Gastrocnemius medialis (tissue), 4 donors: ENCODE measurements around the gene EFEMP1. TPM values are rescaled to one million over a fixed set of nuclear protein-coding genes. Genes with fewer than 3 reads are reported as not detected.

Source experiments
- ATAC-seq, 2 donors: fragments of 150-250 bp; one replicate each; pipeline ENCODE4 v1.9.1; 2016
- DNase-seq, 2 donors: peaks; one replicate each; pipeline ENCODE4 v3.0.0-alpha.2; 2019
- H3K27ac ChIP-seq, 4 donors: fragments of 200-600 bp; sonication (generic); 1 replicate in 1 of 4; 2 replicates in 3 of 4; pipeline ENCODE4 v1.5.1; 2016 to 2018; ENCODE audit warnings: mild to moderate bottlenecking in 2 of 4, moderate library complexity in 1 of 4
- H3K27me3 ChIP-seq, 3 donors: fragments of 200-600 bp; sonication (generic) in 2 of 3; 1 replicate in 1 of 3; 2 replicates in 2 of 3; pipeline versions ENCODE4 v1.5.1 to v1.6.0; 2016 to 2019; ENCODE audit warnings: mild to moderate bottlenecking in 1 of 3, moderate library complexity in 1 of 3
- H3K36me3 ChIP-seq, 2 donors: fragments of 200-600 bp; sonication (generic) in 1 of 2; one replicate each; pipeline ENCODE4 v1.5.1; 2017 to 2018
- H3K4me1 ChIP-seq, 2 donors: fragments of 200-600 bp; sonication (generic) in 1 of 2; one replicate each; pipeline ENCODE4 v1.5.1; 2016 to 2017; ENCODE audit warnings: mild to moderate bottlenecking in 2 of 2
- H3K4me3 ChIP-seq, 4 donors: fragments of 200-600 bp; sonication (generic) in 3 of 4; 1 replicate in 1 of 4; 2 replicates in 3 of 4; pipeline ENCODE4 v1.5.1; 2016 to 2019; ENCODE audit warnings: mild to moderate bottlenecking in 2 of 4
- H3K9me3 ChIP-seq, 3 donors: fragments of 200-600 bp; sonication (generic) in 2 of 3; 1 replicate in 1 of 3; 2 replicates in 2 of 3; pipeline ENCODE4 v1.5.1; 2016 to 2019
- POLR2A ChIP-seq, 2 donors: fragments of 450-650 bp; IDR thresholded peaks; one replicate each; pipeline ENCODE4 v1.6.1; 2017; ENCODE audit warnings: antibody characterized with exemption in 2 of 2, mild to moderate bottlenecking in 2 of 2, moderate library complexity in 2 of 2
- in situ Hi-C, 4 donors: fragments of 200-750 bp; cut with MboI; loops; one replicate each; pipeline versions ENCODE4 v1.15.0 to v1.8.0; 2017; ENCODE audit warnings: low sequenced_read_pairs in 4 of 4
- intact Hi-C: fragments of 100-400 bp; cut with DNase I; formaldehyde crosslinking; loops from one replicate; pipeline ENCODE4 v1.15.1; 2023; ENCODE audit warnings: low total_unique reads
- total RNA-seq, 4 donors: library from RNA; depleted of rRNA; stranded (reverse); fragments of >200 nt; gene quantifications; one replicate each; pipeline versions ENCODE4 v1.1.0 to v1.2.3, GENCODE V29; 2016
- TF ChIP-seq, protein P1 (sequence below), 5 experiments: fragments of 450-650 bp in 3 of 5; fragments of 200-600 bp in 2 of 5; sonication (generic) in 2 of 5; IDR thresholded peaks in 4 of 5; conservative IDR thresholded peaks in 1 of 5; 1 replicate in 4 of 5; 2 replicates in 1 of 5; pipeline ENCODE4 v1.5.1; 2016 to 2019; ENCODE audit warnings: antibody characterized with exemption in 5 of 5, mild to moderate bottlenecking in 3 of 5, moderate library complexity in 3 of 5

Gene EFEMP1
- total RNA-seq, 4 donors from 2014 or later: 1.5 to 30.1 (median 20.8) TPM

DNA sequence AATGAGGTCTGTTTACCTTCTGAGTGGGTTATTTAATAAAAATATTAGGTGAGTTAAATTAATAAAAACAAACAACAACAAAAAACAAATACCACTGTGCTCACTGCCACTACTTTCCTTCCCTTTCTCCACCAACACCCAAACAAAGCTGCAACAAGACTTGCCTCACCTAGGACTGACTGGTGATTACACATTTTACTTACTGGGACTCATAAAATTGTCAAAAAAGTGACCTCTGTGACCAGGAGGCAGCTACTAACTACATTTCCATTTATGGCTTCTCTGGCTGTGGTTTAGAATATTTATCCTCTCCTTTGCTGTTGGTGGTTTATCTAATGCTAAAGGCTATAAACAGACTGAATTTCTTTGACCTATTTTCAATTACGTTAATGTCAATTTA is 39.8 kb downstream of the EFEMP1 start:
- DNase-seq (no peak), ATAC-seq (no peak)
- Histone ChIP-seq H3K4me3 (no peak overlapping the region), H3K27ac (no peak overlapping the region), H3K9me3 (no peaks in the 10 kb centered on the region), H3K27me3 (no peaks in the 10 kb centered on the region), H3K36me3 (no peaks in the 10 kb centered on the region), H3K4me1 (no peaks in the 10 kb centered on the region)
- in situ Hi-C loops: no loop called here
- intact Hi-C loops: no loop called here
- no peak for TF ChIP-seq POLR2A (IDR thresholded peaks at IDR 0.05)
- TF ChIP-seq, protein P1, sequence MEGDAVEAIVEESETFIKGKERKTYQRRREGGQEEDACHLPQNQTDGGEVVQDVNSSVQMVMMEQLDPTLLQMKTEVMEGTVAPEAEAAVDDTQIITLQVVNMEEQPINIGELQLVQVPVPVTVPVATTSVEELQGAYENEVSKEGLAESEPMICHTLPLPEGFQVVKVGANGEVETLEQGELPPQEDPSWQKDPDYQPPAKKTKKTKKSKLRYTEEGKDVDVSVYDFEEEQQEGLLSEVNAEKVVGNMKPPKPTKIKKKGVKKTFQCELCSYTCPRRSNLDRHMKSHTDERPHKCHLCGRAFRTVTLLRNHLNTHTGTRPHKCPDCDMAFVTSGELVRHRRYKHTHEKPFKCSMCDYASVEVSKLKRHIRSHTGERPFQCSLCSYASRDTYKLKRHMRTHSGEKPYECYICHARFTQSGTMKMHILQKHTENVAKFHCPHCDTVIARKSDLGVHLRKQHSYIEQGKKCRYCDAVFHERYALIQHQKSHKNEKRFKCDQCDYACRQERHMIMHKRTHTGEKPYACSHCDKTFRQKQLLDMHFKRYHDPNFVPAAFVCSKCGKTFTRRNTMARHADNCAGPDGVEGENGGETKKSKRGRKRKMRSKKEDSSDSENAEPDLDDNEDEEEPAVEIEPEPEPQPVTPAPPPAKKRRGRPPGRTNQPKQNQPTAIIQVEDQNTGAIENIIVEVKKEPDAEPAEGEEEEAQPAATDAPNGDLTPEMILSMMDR (IDR thresholded peaks at IDR 0.05 in 4 of 5, conservative IDR thresholded peaks at IDR 0.05 in 1 of 5): no peak

DNA sequence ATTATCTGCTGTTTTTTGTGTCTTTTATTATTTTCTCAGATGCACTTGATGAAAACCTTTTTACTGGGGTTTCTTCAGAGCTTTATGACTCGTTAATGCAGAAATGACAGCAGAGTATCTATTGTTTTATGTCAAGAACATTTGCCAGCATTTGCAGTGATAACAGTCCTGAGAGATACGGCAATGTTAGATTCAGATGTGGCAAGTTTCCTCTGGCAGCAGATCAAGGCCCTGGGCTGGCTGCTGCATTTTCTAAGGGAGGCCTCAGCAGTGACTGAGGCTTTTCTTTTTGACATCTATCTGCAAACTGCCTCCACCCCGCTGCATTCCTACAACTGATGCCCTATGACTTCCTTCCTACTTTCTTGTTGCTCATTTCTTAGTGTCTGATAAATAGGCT is 40.2 kb downstream of the EFEMP1 start:
- Histone ChIP-seq H3K4me1 (no peaks in the 10 kb centered on the region), H3K27ac (no peak overlapping the region), H3K9me3 (no peaks in the 10 kb centered on the region), H3K36me3 (no peaks in the 10 kb centered on the region), H3K27me3 (no peaks in the 10 kb centered on the region), H3K4me3 (no peak overlapping the region)
- TF ChIP-seq POLR2A (IDR thresholded peaks at IDR 0.05): no peak
- TF ChIP-seq, protein P1 (IDR thresholded peaks at IDR 0.05 in 4 of 5, conservative IDR thresholded peaks at IDR 0.05 in 1 of 5): no peak
- DNase-seq: no peak
- intact Hi-C loops: no loop called here
- ATAC-seq: no peak
- in situ Hi-C loops: no loop called here

DNA sequence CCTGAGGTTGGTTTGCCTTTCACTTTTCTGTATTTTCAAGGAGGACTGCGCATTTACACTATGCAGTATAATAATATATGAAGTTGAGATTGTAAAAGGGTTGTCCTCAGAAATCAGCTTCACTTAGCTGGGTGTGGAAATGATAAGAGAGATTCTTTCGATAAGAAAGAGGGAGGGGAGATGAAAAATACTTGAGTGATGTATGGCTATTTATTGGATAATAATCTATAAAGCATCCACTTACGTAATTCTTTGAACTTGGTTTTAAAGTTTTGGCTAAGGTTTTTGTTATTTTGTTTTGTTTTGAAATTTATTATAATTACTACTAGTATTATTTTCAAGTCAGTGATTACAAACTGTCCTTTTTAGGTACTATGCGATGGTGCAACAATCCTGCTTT is 40.6 kb downstream of the EFEMP1 start:
- no peaks in the 10 kb centered on the region for H3K4me1 ChIP-seq

DNA sequence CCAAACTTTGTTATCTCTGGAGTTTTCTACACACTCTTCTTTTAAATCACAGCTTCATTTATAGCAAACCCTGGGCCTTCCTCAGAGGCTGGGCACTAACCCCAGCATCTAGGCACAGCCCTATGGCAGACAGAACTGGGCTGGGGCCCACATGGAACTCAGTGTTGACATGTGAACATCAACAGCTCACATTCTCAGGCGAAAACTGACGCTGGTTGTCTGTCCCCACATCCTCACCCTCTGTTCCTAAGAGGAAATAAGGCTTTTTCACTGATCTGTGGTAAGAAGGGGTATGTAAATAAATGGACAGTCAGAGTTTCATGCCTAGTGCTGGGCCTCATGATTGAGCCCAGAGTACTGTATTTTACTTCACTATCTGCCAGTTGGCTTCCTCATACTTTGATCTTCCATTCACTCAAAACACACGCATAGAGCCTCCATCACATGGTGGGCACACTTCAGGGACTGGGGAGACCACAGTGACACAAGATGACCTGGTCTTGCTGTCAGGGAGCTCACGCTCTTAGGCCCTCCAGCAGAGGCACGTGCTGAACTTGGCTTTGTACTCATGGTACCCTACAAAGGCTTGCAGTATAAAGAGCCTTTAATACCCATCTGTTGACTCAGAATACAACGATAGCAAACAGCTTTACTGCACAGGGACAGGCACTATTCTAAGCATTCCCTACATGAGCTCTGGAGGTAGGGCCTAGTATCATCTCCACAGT is 43.0 kb downstream of the EFEMP1 start:
- Histone ChIP-seq H3K36me3 (no peaks in the 10 kb centered on the region), H3K4me1 (no peaks in the 10 kb centered on the region), H3K9me3 (no peaks in the 10 kb centered on the region), H3K4me3 (no peak overlapping the region), H3K27me3 (no peaks in the 10 kb centered on the region), H3K27ac (no peak overlapping the region)
- ATAC-seq: no peak
- DNase-seq: no peak
- TF ChIP-seq POLR2A (IDR thresholded peaks at IDR 0.05): no peak
- TF ChIP-seq, protein P1 (IDR thresholded peaks at IDR 0.05 in 4 of 5, conservative IDR thresholded peaks at IDR 0.05 in 1 of 5): no peak
- in situ Hi-C loops (no loop called here), intact Hi-C loops (no loop called here)

More for the DNA sequence above, 40.6 kb downstream of the EFEMP1 start:
- DNase-seq (no peak), ATAC-seq (no peak)
- no peaks in the 10 kb centered on the region for H3K27me3 ChIP-seq
- TF ChIP-seq POLR2A (IDR thresholded peaks at IDR 0.05): no peak
- TF ChIP-seq, protein P1 (IDR thresholded peaks at IDR 0.05 in 4 of 5, conservative IDR thresholded peaks at IDR 0.05 in 1 of 5): no peak
- no peak overlapping the region for H3K4me3 ChIP-seq
- intact Hi-C loops (no loop called here), in situ Hi-C loops (no loop called here)
- no peak overlapping the region for H3K27ac ChIP-seq
- no peaks in the 10 kb centered on the region for H3K36me3 ChIP-seq
- H3K9me3 ChIP-seq: no peaks in the 10 kb centered on the region

DNA sequence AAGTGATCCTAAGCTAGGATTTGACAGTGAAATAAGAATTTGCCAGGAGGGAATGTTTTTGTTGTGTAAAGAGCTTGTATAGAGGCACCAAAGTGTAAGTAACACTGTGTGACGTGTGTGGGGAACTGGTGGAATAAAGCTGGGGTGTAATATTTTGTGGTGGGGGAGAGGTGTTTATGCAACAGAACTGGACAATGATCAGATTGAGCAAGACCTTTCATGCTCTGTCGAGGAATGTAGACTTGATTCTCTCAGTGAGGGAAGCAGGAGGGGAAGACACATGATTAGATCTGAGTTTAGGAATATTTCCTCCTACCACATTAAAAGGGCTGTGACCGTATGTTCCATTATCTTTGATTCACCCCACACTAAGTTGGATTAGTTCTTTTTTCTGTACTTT is 43.6 kb downstream of the EFEMP1 start:
- in situ Hi-C loops: no loop called here
- H3K27ac ChIP-seq: no peak overlapping the region
- no peak for ATAC-seq
- TF ChIP-seq, protein P1 (IDR thresholded peaks at IDR 0.05 in 4 of 5, conservative IDR thresholded peaks at IDR 0.05 in 1 of 5): no peak
- TF ChIP-seq POLR2A (IDR thresholded peaks at IDR 0.05): no peak
- no peaks in the 10 kb centered on the region for H3K4me1 ChIP-seq
- no peak overlapping the region for H3K4me3 ChIP-seq
- no peak for DNase-seq
- intact Hi-C loops: no loop called here
- no peaks in the 10 kb centered on the region for H3K9me3 ChIP-seq
- H3K36me3 ChIP-seq: no peaks in the 10 kb centered on the region
- H3K27me3 ChIP-seq: no peaks in the 10 kb centered on the region
